IPS-15b (cell line): ENCODE results near the gene SAMD15.
"Not testable (repeated sequence)": the region's sequence is repeated elsewhere in the genome, so short reads cannot be mapped to it uniquely, and the experiment has no call there.

ENCODE experiments used
- H3K27me3 ChIP-seq: one replicate; pipeline ENCODE4 v1.6.1; 2013; ENCODE audit warnings: low read length; ENCODE audit not compliant: control insufficient read depth, insufficient read depth
- H3K36me3 ChIP-seq: one replicate; pipeline ENCODE4 v1.6.1; 2013; ENCODE audit warnings: low read length; ENCODE audit not compliant: control insufficient read depth, insufficient read depth
- H3K4me1 ChIP-seq: one replicate; pipeline ENCODE4 v1.6.1; 2013; ENCODE audit warnings: mild to moderate bottlenecking, low read length; ENCODE audit not compliant: control insufficient read depth, insufficient read depth
- H3K4me3 ChIP-seq: one replicate; pipeline ENCODE4 v1.5.1; 2013; ENCODE audit warnings: low read depth, low read length
- H3K9ac ChIP-seq: one replicate; pipeline ENCODE4 v1.6.1; 2013; ENCODE audit warnings: low read depth, mild to moderate bottlenecking, low read length
- H3K9me3 ChIP-seq: one replicate; pipeline ENCODE4 v1.6.1; 2013; ENCODE audit warnings: mild to moderate bottlenecking, low read length; ENCODE audit not compliant: control insufficient read depth, insufficient read depth

SAMD15 gene

DNA sequence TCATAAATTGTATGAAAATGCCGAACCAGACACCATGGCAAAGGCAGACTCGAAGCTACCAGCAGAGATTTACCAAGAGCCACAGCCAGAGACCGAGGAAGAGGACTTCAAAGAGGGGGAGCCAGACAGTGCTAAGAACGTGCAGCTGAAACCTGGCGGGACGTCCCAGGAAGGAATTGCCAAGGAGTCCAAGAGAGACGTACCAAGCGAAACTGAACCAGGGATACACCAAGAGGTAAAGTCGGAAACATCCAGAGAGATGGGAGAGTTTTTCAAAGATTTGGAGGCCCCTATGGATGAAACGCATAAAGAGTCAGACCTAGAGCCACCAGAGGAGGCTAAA is 294 bp downstream of the SAMD15 start:
- no peak overlapping the region for H3K9ac ChIP-seq
- H3K36me3 ChIP-seq: no peaks in the 10 kb centered on the region
- no peaks in the 10 kb centered on the region for H3K4me1 ChIP-seq
- peak overlapping the region; percentile 91 for H3K4me3 ChIP-seq
- peaks cover 3% of the 10 kb centered on the region for H3K27me3 ChIP-seq
- no peaks in the 10 kb centered on the region for H3K9me3 ChIP-seq

- H3K27me3 ChIP-seq: peaks cover 3% of the 10 kb centered on the region
- H3K9me3 ChIP-seq: no peaks in the 10 kb centered on the region
- no peak overlapping the region for H3K9ac ChIP-seq
- H3K4me3 ChIP-seq: no peak overlapping the region
- no peaks in the 10 kb centered on the region for H3K36me3 ChIP-seq
- no peaks in the 10 kb centered on the region for H3K4me1 ChIP-seq
These were observed 1.5 kb downstream of the SAMD15 start for GRCh38 chr14:77378701-77379100.

- H3K9me3 ChIP-seq: no peaks in the 10 kb centered on the region
- no peaks in the 10 kb centered on the region for H3K4me1 ChIP-seq
- H3K9ac ChIP-seq: no peak overlapping the region
These were observed 13.0 kb downstream of the SAMD15 start for GRCh38 chr14:77390188-77390587.

GRCh38 chr14:77400216-77400615 is 23.0 kb downstream of the SAMD15 start:
- Histone ChIP-seq H3K9me3 (no peaks in the 10 kb centered on the region), H3K27me3 (no peaks in the 10 kb centered on the region), H3K4me1 (no peaks in the 10 kb centered on the region), H3K9ac (no peak overlapping the region), H3K36me3 (no peaks in the 10 kb centered on the region), H3K4me3 (no peak overlapping the region)

More at GRCh38 chr14:77390188-77390587, 13.0 kb downstream of the SAMD15 start:
- Histone ChIP-seq H3K36me3 (no peaks in the 10 kb centered on the region), H3K4me3 (no peak overlapping the region), H3K27me3 (no peaks in the 10 kb centered on the region)

DNA sequence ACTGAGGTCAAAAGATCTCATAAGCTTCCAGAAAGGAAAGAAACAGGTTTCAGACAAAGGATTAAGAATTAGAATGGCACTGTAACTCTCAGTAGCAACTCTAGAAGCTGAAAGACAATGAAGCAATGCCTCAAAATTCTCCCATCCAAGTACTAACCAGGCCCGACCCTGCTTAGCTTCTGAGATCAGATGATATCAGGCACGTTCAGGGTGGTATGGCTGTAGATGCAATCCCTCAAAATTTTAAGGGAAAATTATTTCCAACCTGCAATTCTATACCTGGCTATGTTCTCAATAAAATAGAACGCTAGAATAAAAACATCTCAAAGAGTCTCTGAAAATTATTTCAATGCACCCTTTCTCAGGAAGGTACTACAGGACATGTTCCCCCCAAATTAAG is 26.6 kb downstream of the SAMD15 start:
- H3K36me3 ChIP-seq: no peaks in the 10 kb centered on the region
- no peaks in the 10 kb centered on the region for H3K9me3 ChIP-seq
- H3K27me3 ChIP-seq: no peaks in the 10 kb centered on the region
- H3K4me3 ChIP-seq: no peak overlapping the region
- H3K9ac ChIP-seq: no peak overlapping the region
- no peaks in the 10 kb centered on the region for H3K4me1 ChIP-seq

DNA sequence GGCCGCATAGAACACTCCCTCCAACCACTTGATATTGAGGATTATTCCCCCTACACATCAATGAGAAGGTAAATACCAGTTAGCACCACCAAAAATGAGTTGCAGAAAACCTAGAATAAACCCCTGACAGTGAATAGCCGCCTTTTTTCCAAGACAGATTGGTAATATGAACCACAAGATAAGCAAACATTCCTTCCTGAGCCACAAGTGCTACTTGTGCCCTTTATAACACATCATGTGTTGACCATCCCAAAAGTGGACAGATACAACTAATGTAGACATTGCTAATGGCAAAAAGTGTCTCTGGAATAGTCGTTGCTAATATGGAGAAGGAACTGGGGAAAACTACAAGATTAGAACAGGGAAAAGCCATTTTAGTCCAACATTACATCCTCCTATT is 28.9 kb downstream of the SAMD15 start:
- Histone ChIP-seq H3K27me3 (no peaks in the 10 kb centered on the region), H3K9ac (no peak overlapping the region)

DNA sequence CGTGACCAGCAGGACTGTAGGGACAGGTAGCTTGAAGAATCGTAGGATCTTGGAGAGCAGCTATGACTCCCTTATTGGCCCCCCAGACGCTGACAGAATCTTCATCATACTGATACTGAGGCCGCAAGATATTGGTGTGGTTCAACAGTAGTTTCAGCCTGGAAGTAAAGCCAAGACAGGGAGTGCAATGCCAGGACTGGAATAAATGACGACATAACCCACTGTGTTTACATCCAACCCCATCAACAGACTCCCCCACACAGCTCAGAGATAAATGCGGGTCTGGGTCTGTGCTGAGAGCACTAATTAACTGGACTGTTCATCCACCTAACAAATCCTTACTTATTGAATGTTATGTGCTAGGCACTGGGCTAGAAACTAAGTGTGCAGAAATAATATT is 29.5 kb downstream of the SAMD15 start:
- H3K9ac ChIP-seq: no peak overlapping the region
- H3K27me3 ChIP-seq: no peaks in the 10 kb centered on the region
- no peaks in the 10 kb centered on the region for H3K4me1 ChIP-seq
- H3K9me3 ChIP-seq: no peaks in the 10 kb centered on the region
- no peak overlapping the region for H3K4me3 ChIP-seq
- no peaks in the 10 kb centered on the region for H3K36me3 ChIP-seq

More for the DNA sequence above, 28.9 kb downstream of the SAMD15 start:
- no peaks in the 10 kb centered on the region for H3K4me1 ChIP-seq
- no peaks in the 10 kb centered on the region for H3K36me3 ChIP-seq
- no peak overlapping the region for H3K4me3 ChIP-seq
- no peaks in the 10 kb centered on the region for H3K9me3 ChIP-seq

DNA sequence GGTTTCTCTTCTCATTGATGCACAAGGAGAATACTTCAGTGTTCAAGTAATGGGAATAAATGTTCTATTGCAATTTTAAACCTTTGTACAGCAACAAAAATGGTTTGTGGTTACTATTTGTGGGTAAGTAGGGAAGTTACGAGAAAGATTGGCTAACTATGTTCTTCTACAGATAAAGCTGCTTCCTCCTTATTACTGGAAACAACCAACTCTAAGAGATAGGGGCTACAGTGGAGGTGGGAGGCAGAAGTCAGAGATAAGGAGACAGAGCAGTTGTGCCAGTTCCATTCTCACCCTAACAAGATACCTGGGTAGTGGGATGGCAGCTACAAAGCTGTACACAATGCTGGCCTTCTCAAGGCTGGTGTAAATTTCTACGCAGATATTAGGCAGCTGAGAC is 30.0 kb downstream of the SAMD15 start:
- H3K4me3 ChIP-seq: no peak overlapping the region
- H3K27me3 ChIP-seq: no peaks in the 10 kb centered on the region
- H3K9ac ChIP-seq: no peak overlapping the region
- no peaks in the 10 kb centered on the region for H3K9me3 ChIP-seq
- H3K36me3 ChIP-seq: no peaks in the 10 kb centered on the region
- no peaks in the 10 kb centered on the region for H3K4me1 ChIP-seq

- Histone ChIP-seq H3K4me3 (no peak overlapping the region), H3K36me3 (no peaks in the 10 kb centered on the region), H3K9me3 (no peaks in the 10 kb centered on the region), H3K9ac (no peak overlapping the region), H3K27me3 (no peaks in the 10 kb centered on the region), H3K4me1 (no peaks in the 10 kb centered on the region)
These were observed 32.0 kb downstream of the SAMD15 start for GRCh38 chr14:77409131-77409533.

DNA sequence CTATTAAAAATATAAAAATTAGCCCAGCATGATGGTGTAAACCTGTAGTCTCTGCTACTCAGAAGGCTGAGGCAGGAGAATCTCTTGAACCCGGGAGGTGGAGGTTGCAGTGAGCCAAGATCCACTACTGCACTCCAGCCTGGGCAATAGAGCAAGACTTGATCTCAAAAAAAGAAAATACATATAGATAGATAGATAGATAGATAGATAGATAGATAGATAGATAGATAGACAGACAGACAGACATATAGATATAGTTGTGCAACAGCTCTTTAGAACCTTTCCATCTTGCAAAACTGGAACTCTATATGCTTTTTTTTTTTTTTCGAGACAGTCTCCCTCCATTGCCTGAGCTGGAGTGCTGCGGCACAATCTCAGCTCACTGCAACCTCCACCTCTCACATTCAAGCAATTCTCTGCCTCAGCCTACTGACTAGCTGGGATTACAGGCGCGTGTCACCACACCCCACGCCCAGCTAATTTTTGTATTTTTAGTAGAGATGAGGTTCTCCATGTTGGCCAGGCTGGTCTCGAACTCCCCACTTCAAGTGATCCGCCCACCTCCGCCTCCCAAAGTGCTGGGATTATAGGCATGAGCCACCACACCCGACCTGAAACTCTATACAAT is 38.3 kb downstream of the SAMD15 start:
- H3K4me1 ChIP-seq, H3K36me3 ChIP-seq, H3K9ac ChIP-seq, H3K4me3 ChIP-seq, H3K27me3 ChIP-seq, H3K9me3 ChIP-seq: not testable (repeated sequence)

- H3K4me1 ChIP-seq, H3K36me3 ChIP-seq, H3K27me3 ChIP-seq, H3K4me3 ChIP-seq, H3K9ac ChIP-seq, H3K9me3 ChIP-seq: not testable (repeated sequence)
These were observed 38.9 kb downstream of the SAMD15 start for GRCh38 chr14:77416098-77416497.

GRCh38 chr14:77416836-77417235 is 39.7 kb downstream of the SAMD15 start:
- H3K27me3 ChIP-seq: no peaks in the 10 kb centered on the region
- no peak overlapping the region for H3K4me3 ChIP-seq
- no peaks in the 10 kb centered on the region for H3K4me1 ChIP-seq

More at GRCh38 chr14:77416836-77417235, 39.7 kb downstream of the SAMD15 start:
- Histone ChIP-seq H3K36me3 (no peaks in the 10 kb centered on the region), H3K9me3 (no peaks in the 10 kb centered on the region), H3K9ac (no peak overlapping the region)
